ENCODE measurements around the gene PIEZO1. TPM values are rescaled to one million over a fixed set of nuclear protein-coding genes. Genes with fewer than 3 reads are reported as not detected.

The PIEZO1 gene
- total and polyA plus RNA-seq, 2 donors (not counting 1 experiment from before 2014, with no cell fraction given), result 108 to 331 TPM

DNA sequence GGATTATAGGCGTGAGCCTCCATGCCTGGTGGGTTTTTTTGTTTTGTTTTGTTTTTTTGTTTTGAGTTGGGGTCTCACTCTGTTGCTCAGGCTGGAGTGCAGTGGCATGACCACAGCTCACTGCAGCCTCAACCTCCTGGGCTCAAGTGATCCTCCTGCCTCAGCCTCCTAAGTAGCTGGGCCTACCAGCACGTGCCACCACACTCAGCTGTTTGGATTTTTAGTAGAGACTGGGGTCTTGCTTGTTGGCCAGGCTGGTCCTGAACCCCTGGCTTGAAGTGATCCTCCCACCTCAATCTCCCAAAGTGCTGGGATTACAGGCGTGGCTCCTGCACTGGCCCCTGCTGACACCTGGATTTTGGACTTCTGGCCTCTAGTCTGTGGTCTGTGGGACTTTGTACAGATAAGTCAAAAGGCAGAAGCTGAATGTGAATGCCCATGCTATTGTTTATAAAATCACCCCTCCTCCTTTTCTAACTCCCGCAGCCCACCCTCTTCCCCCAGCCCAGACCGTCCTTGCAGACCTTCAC, 104.4 kb downstream of the PIEZO1 start:
- Histone ChIP-seq H4K20me1 (ENCODE audit: control insufficient read depth, insufficient read depth, low read length, poor library complexity, severe bottlenecking) (peaks cover 60% of the 10 kb centered on the region), H3K4me1 (ENCODE audit: control insufficient read depth in 2 of 2, insufficient read depth in 2 of 2, low read length in 2 of 2) (peaks cover 32 to 49% of the 10 kb centered on the region in 2 donors), H3K27ac (ENCODE audit: low read length in 2 of 2) (no peak overlapping the region), H3K36me3 (replicated peaks in 1 of 2; ENCODE audit: control extremely low read depth in 1 of 2, control insufficient read depth in 1 of 2, extremely low read depth in 1 of 2, insufficient read depth in 2 of 2, low read length in 1 of 2) (peaks cover 0 to 39% of the 10 kb centered on the region in 2 experiments), H3K27me3 (replicated peaks in 1 of 4; ENCODE audit: control extremely low read depth in 1 of 4, control insufficient read depth in 3 of 4, insufficient read depth in 4 of 4, low read length in 3 of 4) (no peaks in the 10 kb centered on the region), H3K4me2 (replicated peaks; ENCODE audit: low read depth, low read length, poor library complexity, severe bottlenecking) (peak overlapping the region; percentile 91), H3K9me3 (ENCODE audit: control extremely low read depth in 1 of 3, control insufficient read depth in 2 of 3, insufficient read depth in 1 of 3, low read length in 2 of 3) (no peaks in the 10 kb centered on the region), H3K4me3 (ENCODE audit: control extremely low read depth in 1 of 5, extremely low read depth in 1 of 5, insufficient read depth in 1 of 5, low read depth in 2 of 5, low read length in 4 of 5) (no peak overlapping the region), H3K79me2 (ENCODE audit: control insufficient read depth, insufficient read depth, low read length) (peaks cover 43% of the 10 kb centered on the region), H2AFZ (ENCODE audit: insufficient read depth, low read depth, low read length, poor library complexity, severe bottlenecking) (no peak overlapping the region), H3K9ac (ENCODE audit: low read length) (no peak overlapping the region)
- ChIA-PET CTCF (interaction anchor here (0.8 to 3.4 kb wide), 10 partner anchors 10 to 83 kb away, joined by 3 to 14 read pairs (median 4); no protein-coding TSS in a partner anchor), POLR2A (interaction anchor here (0.6 to 2.2 kb wide), 6 partner anchors 20 to 901 kb away, joined by 3 to 14 read pairs (median 4); no protein-coding TSS in a partner anchor)
- Mint-ChIP-seq H3K9me3 (ENCODE audit: insufficient read depth) (no peaks in the 10 kb centered on the region), H3K4me1 (peaks cover 43% of the 10 kb centered on the region), H3K4me3 (peak overlapping the region; percentile 87), H3K27ac (peak overlapping the region; percentile 97), H3K27me3 (no peaks in the 10 kb centered on the region)
- no peak for ATAC-seq (ENCODE audit: low read depth)
- TF ChIP-seq, protein P1, sequence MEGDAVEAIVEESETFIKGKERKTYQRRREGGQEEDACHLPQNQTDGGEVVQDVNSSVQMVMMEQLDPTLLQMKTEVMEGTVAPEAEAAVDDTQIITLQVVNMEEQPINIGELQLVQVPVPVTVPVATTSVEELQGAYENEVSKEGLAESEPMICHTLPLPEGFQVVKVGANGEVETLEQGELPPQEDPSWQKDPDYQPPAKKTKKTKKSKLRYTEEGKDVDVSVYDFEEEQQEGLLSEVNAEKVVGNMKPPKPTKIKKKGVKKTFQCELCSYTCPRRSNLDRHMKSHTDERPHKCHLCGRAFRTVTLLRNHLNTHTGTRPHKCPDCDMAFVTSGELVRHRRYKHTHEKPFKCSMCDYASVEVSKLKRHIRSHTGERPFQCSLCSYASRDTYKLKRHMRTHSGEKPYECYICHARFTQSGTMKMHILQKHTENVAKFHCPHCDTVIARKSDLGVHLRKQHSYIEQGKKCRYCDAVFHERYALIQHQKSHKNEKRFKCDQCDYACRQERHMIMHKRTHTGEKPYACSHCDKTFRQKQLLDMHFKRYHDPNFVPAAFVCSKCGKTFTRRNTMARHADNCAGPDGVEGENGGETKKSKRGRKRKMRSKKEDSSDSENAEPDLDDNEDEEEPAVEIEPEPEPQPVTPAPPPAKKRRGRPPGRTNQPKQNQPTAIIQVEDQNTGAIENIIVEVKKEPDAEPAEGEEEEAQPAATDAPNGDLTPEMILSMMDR (IDR thresholded peaks at IDR 0.05), result no peak
- no peak for TF ChIP-seq EZH2 (IDR thresholded peaks at IDR 0.05; ENCODE audit: borderline replicate concordance, insufficient read depth, low read depth, low read length, poor library complexity, severe bottlenecking)
- WGBS (ENCODE audit: insufficient coverage), result 80% methylated on average over 3 of the region's 5 CpGs
- intact Hi-C loops (cut with micrococcal nuclease), result loop anchor here (1.0 to 10.0 kb wide), 3 partner anchors 26 to 884 kb away; partner anchors contain the start of genes CTU2, CYBA, RNF166 and RPL13
- no peak for DNase-seq

DNA sequence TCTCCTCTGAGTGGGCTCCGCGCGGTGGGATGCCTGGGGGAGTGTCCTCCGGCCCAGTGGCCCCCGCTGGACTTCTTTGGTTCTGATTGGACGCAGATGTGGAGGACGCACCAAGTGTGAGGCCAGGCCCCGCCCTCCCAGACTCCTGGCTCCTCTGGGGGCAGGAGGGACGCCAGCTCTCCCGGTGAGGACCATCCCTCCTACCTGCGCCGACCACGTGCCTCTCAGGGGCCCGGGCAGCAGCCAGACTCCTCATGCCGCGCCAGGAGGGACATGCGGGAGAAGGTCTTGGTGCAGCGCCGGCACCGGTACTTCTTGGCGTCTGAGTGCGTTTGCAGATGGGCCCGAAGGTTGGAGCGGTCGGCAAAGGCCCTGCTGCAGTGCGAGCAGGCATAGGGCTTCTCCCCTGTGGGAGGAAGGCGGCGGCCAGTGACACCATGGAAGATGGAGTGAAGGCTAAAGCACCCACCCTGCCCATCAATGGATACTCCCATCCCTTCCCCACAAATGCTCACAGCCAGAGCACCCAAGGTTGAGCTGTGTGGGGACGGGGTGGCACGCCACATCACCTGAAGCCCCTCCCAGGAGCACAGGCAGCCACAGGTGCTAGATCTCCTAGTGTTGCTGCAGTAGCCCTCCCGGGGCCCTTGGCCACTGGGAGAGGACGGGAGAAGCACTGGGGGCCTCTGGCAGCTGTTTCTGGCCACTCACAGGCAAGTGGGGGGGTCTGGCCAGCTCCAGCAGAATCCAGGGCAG, 106.6 kb downstream of the PIEZO1 start:
- no peak overlapping the region for H3K9ac ChIP-seq (ENCODE audit: low read length)
- TF ChIP-seq, protein P1 (IDR thresholded peaks at IDR 0.05), result no peak
- no peak for TF ChIP-seq EZH2 (IDR thresholded peaks at IDR 0.05; ENCODE audit: borderline replicate concordance, insufficient read depth, low read depth, low read length, poor library complexity, severe bottlenecking)
- H3K27me3 ChIP-seq (replicated peaks in 1 of 4; ENCODE audit: control extremely low read depth in 1 of 4, control insufficient read depth in 3 of 4, insufficient read depth in 4 of 4, low read length in 3 of 4), result no peaks in the 10 kb centered on the region
- Mint-ChIP-seq H3K9me3 (ENCODE audit: insufficient read depth) (no peaks in the 10 kb centered on the region), H3K4me3 (no peak overlapping the region), H3K4me1 (peaks cover 24% of the 10 kb centered on the region), H3K27me3 (no peaks in the 10 kb centered on the region), H3K27ac (no peak overlapping the region)
- no peak overlapping the region for H3K4me3 ChIP-seq (ENCODE audit: control extremely low read depth in 1 of 5, extremely low read depth in 1 of 5, insufficient read depth in 1 of 5, low read depth in 2 of 5, low read length in 4 of 5)
- H3K79me2 ChIP-seq (ENCODE audit: control insufficient read depth, insufficient read depth, low read length), result peaks cover 34% of the 10 kb centered on the region
- WGBS (ENCODE audit: insufficient coverage), result 98% methylated on average over 27 of the region's 32 CpGs
- intact Hi-C loops (cut with micrococcal nuclease), result no loop called here
- peaks cover 46% of the 10 kb centered on the region for H4K20me1 ChIP-seq (ENCODE audit: control insufficient read depth, insufficient read depth, low read length, poor library complexity, severe bottlenecking)
- H3K4me1 ChIP-seq (ENCODE audit: control insufficient read depth in 2 of 2, insufficient read depth in 2 of 2, low read length in 2 of 2), result peaks cover 20 to 28% of the 10 kb centered on the region in 2 donors
- CTCF ChIA-PET, result interaction anchor here (2.1 kb wide), 1 partner anchor 22 kb away, joined by 4 read pairs; no protein-coding TSS in a partner anchor
- H2AFZ ChIP-seq (ENCODE audit: insufficient read depth, low read depth, low read length, poor library complexity, severe bottlenecking), result no peak overlapping the region
- H3K9me3 ChIP-seq (ENCODE audit: control extremely low read depth in 1 of 3, control insufficient read depth in 2 of 3, insufficient read depth in 1 of 3, low read length in 2 of 3), result no peaks in the 10 kb centered on the region
- H3K36me3 ChIP-seq (replicated peaks in 1 of 2; ENCODE audit: control extremely low read depth in 1 of 2, control insufficient read depth in 1 of 2, extremely low read depth in 1 of 2, insufficient read depth in 2 of 2, low read length in 1 of 2), result peaks cover 0 to 39% of the 10 kb centered on the region in 2 experiments
- no peak for ATAC-seq (ENCODE audit: low read depth)
- POLR2A ChIA-PET, result no interaction called here
- no peak overlapping the region for H3K27ac ChIP-seq (ENCODE audit: low read length in 2 of 2)
- DNase-seq, result no peak
- H3K4me2 ChIP-seq (replicated peaks; ENCODE audit: low read depth, low read length, poor library complexity, severe bottlenecking), result no peak overlapping the region

Measured in B cell (primary cell).